Gastroesophageal sphincter (tissue), 3 donors: ENCODE results near the gene SATB2.
A peak's percentile ranks its signal among the peaks of the same experiment; 100 is the strongest.

Experiments used
- EP300 ChIP-seq: sonication (generic); formaldehyde crosslinking; IDR thresholded peaks from one replicate; pipeline ENCODE4 v1.6.1; 2017; ENCODE audit warnings: antibody characterized with exemption, mild to moderate bottlenecking
- POLR2A ChIP-seq, 2 donors: fragments of 450-650 bp; IDR thresholded peaks; one replicate each; pipeline ENCODE4 v1.6.1; 2017; ENCODE audit warnings: antibody characterized with exemption in 2 of 2, mild to moderate bottlenecking in 2 of 2, moderate library complexity in 1 of 2
- POLR2AphosphoS5 ChIP-seq: sonication (generic); formaldehyde crosslinking; IDR thresholded peaks from one replicate; pipeline ENCODE4 v1.6.1; 2017; ENCODE audit warnings: antibody characterized with exemption
- TF ChIP-seq, protein P1 (sequence below), 4 experiments: fragments of 200-600 bp in 2 of 4; fragments of 450-650 bp in 2 of 4; sonication (generic) in 1 of 4; IDR thresholded peaks; one replicate each; pipeline ENCODE4 v1.5.1; 2017 to 2019; ENCODE audit warnings: antibody characterized with exemption in 4 of 4, mild to moderate bottlenecking in 2 of 4, moderate library complexity in 2 of 4

DNA sequence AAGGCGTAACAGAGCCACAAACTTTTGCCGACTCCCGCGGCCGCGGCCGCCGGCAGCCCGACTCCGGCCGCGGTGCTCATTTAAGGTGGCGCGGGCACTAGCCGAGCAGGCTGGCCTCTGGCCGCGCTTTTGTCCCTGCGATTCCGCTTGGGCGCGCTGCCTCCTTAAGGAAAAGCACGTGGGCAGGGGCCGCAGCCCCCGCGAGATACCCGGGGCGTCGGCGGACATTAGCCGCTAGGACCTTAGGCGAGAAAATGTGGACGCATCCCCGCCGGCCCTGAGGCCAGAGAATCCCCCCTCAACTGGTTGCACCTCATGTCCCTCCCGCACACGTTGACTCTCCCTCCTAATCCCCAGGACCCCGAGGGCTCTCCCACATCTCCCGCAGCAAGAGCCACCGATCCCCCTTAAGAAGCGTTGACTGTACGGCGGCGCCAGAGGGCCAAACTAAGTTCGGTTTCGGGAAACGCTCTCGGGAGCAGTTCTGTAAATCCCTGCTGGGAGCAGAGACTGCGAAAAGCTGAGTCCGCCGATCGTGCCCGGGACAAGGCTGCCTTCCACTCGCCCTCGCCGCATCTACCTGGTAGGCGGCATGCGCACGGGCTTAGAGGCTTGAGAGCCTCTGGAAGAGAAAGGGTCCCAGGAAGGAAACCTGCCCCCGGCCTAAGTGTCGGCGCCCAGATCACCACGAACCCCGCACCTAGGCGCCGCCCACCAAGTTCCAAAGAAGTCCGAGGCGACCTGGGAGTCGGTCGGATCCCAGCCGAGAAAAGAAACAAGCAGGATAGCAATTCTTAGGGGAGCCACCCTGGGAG is 1.8 kb upstream of the SATB2 start:
- TF ChIP-seq, protein P1, sequence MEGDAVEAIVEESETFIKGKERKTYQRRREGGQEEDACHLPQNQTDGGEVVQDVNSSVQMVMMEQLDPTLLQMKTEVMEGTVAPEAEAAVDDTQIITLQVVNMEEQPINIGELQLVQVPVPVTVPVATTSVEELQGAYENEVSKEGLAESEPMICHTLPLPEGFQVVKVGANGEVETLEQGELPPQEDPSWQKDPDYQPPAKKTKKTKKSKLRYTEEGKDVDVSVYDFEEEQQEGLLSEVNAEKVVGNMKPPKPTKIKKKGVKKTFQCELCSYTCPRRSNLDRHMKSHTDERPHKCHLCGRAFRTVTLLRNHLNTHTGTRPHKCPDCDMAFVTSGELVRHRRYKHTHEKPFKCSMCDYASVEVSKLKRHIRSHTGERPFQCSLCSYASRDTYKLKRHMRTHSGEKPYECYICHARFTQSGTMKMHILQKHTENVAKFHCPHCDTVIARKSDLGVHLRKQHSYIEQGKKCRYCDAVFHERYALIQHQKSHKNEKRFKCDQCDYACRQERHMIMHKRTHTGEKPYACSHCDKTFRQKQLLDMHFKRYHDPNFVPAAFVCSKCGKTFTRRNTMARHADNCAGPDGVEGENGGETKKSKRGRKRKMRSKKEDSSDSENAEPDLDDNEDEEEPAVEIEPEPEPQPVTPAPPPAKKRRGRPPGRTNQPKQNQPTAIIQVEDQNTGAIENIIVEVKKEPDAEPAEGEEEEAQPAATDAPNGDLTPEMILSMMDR (IDR thresholded peaks at IDR 0.05), result peak in 1 of 4 experiments; percentile 36
- TF ChIP-seq POLR2A (IDR thresholded peaks at IDR 0.05), result no peak
- peak; percentile 94 for TF ChIP-seq POLR2AphosphoS5
- TF ChIP-seq EP300, result no peak
